ENCODE results near the gene GEMIN7.

DNA sequence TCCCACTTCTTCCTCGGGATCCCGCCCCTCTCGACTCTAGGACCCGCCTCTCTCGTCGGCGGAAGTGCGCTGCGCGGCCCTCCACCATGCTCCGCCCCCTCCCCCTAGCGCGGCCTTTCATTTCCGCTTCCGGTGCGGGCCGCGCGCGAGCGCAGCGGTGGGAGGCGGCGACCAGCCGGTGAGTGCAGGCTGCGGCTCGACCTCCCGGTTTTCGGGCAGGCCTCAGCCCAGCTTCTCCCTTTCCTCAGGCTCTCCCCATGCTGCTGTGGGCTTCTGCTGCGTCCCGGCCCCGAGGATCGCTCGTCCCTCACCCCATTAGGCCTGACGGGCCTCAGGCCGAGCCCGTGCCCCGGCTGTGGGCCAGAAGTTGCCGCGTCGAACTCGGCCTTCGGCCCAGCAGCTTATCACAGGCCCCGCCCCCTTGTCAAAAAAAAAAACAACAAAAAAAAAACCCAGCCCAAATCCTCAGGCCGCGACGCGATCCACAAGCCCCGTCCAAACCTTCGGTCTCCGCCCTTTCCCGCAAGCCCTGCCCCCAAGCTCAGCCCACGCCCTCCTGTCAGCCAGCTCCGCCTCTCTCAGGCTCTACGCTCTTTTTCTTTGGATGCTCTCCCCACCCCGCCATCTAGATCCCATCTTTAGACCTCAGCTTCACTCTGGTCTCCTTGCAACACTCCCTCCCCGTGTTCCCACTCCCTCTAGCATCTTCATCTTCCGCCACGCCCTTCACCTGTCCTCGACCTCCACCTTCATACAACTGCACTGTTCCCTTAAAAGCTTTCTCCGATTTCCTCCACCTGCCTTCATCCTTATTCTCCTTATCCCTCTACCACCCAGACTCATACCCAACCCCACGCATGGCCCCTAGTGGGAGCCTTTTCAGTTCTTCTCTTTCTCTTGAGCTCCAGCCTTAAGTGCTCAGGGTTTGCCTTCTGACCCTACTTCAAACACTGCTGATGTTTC, 39.8 kb upstream of the GEMIN7 start, which contains the start of gene CLASRP:
- TF ChIP-seq, protein P1, sequence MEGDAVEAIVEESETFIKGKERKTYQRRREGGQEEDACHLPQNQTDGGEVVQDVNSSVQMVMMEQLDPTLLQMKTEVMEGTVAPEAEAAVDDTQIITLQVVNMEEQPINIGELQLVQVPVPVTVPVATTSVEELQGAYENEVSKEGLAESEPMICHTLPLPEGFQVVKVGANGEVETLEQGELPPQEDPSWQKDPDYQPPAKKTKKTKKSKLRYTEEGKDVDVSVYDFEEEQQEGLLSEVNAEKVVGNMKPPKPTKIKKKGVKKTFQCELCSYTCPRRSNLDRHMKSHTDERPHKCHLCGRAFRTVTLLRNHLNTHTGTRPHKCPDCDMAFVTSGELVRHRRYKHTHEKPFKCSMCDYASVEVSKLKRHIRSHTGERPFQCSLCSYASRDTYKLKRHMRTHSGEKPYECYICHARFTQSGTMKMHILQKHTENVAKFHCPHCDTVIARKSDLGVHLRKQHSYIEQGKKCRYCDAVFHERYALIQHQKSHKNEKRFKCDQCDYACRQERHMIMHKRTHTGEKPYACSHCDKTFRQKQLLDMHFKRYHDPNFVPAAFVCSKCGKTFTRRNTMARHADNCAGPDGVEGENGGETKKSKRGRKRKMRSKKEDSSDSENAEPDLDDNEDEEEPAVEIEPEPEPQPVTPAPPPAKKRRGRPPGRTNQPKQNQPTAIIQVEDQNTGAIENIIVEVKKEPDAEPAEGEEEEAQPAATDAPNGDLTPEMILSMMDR (conservative IDR thresholded peaks at IDR 0.05; ENCODE audit: low read depth in 2 of 2) = no peak
- TF ChIP-seq EZH2phosphoT487 (IDR thresholded peaks at IDR 0.05; ENCODE audit: unreplicated experiment) (no peak), NANOG (IDR thresholded peaks at IDR 0.05; ENCODE audit: borderline replicate concordance) (no peak), CREB1 (CRISPR knock-in tag; IDR thresholded peaks at IDR 0.05; ENCODE audit: low read depth) (peak; percentile 62), EZH2 (IDR thresholded peaks at IDR 0.05; ENCODE audit: low read depth, unreplicated experiment) (no peak), JUNB (IDR thresholded peaks at IDR 0.05; ENCODE audit: unreplicated experiment) (no peak)
- TF ChIP-seq, protein P2, sequence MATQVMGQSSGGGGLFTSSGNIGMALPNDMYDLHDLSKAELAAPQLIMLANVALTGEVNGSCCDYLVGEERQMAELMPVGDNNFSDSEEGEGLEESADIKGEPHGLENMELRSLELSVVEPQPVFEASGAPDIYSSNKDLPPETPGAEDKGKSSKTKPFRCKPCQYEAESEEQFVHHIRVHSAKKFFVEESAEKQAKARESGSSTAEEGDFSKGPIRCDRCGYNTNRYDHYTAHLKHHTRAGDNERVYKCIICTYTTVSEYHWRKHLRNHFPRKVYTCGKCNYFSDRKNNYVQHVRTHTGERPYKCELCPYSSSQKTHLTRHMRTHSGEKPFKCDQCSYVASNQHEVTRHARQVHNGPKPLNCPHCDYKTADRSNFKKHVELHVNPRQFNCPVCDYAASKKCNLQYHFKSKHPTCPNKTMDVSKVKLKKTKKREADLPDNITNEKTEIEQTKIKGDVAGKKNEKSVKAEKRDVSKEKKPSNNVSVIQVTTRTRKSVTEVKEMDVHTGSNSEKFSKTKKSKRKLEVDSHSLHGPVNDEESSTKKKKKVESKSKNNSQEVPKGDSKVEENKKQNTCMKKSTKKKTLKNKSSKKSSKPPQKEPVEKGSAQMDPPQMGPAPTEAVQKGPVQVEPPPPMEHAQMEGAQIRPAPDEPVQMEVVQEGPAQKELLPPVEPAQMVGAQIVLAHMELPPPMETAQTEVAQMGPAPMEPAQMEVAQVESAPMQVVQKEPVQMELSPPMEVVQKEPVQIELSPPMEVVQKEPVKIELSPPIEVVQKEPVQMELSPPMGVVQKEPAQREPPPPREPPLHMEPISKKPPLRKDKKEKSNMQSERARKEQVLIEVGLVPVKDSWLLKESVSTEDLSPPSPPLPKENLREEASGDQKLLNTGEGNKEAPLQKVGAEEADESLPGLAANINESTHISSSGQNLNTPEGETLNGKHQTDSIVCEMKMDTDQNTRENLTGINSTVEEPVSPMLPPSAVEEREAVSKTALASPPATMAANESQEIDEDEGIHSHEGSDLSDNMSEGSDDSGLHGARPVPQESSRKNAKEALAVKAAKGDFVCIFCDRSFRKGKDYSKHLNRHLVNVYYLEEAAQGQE (IDR thresholded peaks at IDR 0.05; ENCODE audit: unreplicated experiment) = no peak
- TF ChIP-seq, protein P3, sequence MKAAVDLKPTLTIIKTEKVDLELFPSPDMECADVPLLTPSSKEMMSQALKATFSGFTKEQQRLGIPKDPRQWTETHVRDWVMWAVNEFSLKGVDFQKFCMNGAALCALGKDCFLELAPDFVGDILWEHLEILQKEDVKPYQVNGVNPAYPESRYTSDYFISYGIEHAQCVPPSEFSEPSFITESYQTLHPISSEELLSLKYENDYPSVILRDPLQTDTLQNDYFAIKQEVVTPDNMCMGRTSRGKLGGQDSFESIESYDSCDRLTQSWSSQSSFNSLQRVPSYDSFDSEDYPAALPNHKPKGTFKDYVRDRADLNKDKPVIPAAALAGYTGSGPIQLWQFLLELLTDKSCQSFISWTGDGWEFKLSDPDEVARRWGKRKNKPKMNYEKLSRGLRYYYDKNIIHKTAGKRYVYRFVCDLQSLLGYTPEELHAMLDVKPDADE (IDR thresholded peaks at IDR 0.05) = peak; percentile 83

Data from GM23338 (cell line).